GM12865 (cell line): ENCODE results near the gene CEMP1.

Experiments used
- DNase-seq: peaks from one replicate; pipeline ENCODE4 v3.0.0; 2010; ENCODE audit warnings: low read depth
- H3K4me3 ChIP-seq: 2 replicates; pipeline ENCODE4 v1.5.1; 2011; ENCODE audit warnings: mild to moderate bottlenecking, low read depth, low read length, control low read depth
- CTCF ChIP-seq: IDR thresholded peaks from 2 replicates; pipeline ENCODE4 v1.5.1; 2011; ENCODE audit warnings: low read length, control low read depth, low read depth, inconsistent platforms; ENCODE audit not compliant: insufficient read depth; ENCODE audit errors: missing control alignments

The CEMP1 gene

DNA sequence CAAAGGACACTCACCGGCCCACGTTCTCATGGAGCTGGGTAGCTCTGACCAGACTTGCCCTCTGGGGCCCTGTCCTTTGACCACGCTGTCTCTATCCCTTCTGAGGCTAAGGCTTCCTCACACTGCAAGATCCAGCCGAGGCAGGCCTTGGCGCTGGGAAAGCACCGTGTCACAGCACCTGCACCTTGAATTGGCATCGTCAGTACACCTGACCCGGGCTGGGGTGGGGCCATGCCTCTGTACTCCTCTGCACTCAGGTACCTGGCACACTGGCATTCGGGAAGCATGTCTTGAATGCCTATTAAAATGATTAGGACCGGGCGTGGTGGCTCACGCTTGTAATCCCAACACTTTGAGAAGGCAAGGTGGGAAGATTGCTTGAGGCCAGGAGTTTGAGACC, 50.3 kb downstream of the CEMP1 start:
- no peak for DNase-seq
- no peak for TF ChIP-seq CTCF
- H3K4me3 ChIP-seq: no peak overlapping the region
